Measurements from ENCODE around the gene HOXA6. TPM values are rescaled to one million over a fixed set of nuclear protein-coding genes. Genes with fewer than 3 reads are reported as not detected.

HOXA6 gene
- total and polyA plus RNA-seq, 9 of the 15 experiments (the other 6 are each of a cell fraction or from before 2014, with no cell fraction given): not detected

- TF ChIP-seq ZNF695 (CRISPR knock-in tag; IDR thresholded peaks at IDR 0.05): no peak
Observed at GRCh38 chr7:27176524-27176845, 28.9 kb upstream of the HOXA6 start (continued).

- Histone ChIP-seq H3K9me3 (replicated peaks; ENCODE audit: control insufficient read depth, insufficient read depth, low read depth, low read length) (no peaks in the 10 kb centered on the region; the same call in 1 of the 2 replicates), H3K36me3 (ENCODE audit: control insufficient read depth, insufficient read depth, low read length) (no peaks in the 10 kb centered on the region), H3K27ac (ENCODE audit: extremely low read depth, low read depth, low read length) (no peak overlapping the region), H3K4me3 (no peak overlapping the region), H3K9me1 (ENCODE audit: control insufficient read depth, insufficient read depth, low read length) (no peaks in the 10 kb centered on the region), H3K79me2 (ENCODE audit: control insufficient read depth, insufficient read depth, low read length) (no peaks in the 10 kb centered on the region), H4K20me1 (replicated peaks; ENCODE audit: control insufficient read depth, insufficient read depth, low read length) (no peaks in the 10 kb centered on the region), H3K4me1 (replicated peaks in 1 of 2; ENCODE audit: control insufficient read depth in 2 of 2, insufficient read depth in 2 of 2, low read length in 2 of 2) (peaks cover 0 to 10% of the 10 kb centered on the region in 2 experiments; a peak in 1 of 5 replicates), H2AFZ (ENCODE audit: low read depth, low read length) (no peak overlapping the region), H3K27me3 (ENCODE audit: control insufficient read depth in 2 of 2, insufficient read depth in 2 of 2, low read length in 2 of 2) (peaks cover 27 to 73% of the 10 kb centered on the region in 2 experiments), H3K9ac (ENCODE audit: insufficient read depth in 1 of 2, low read depth in 2 of 2, low read length in 2 of 2) (no peak overlapping the region), H3K4me2 (ENCODE audit: insufficient read depth, low read length) (no peak overlapping the region)
- intact Hi-C loops (cut with micrococcal nuclease) (no loop called here), in situ Hi-C loops (cut with MboI) (no loop called here)
- BruUV-seq (replicated peaks): no TSS peak
- ChIA-PET CTCF (ENCODE audit: low intra/inter-chr PET ratio) (no interaction called here), POLR2A (interaction anchor here (0.5 to 0.6 kb wide), 2 partner anchors 13 to 404 kb away, joined by 3 read pairs; no protein-coding TSS in a partner anchor)
- DNase-seq (ENCODE audit: extremely low read depth in 1 of 4, low spot score in 3 of 4) (no peak), ATAC-seq (no peak), FAIRE-seq (no peak)
- WGBS (ENCODE audit: insufficient coverage, low coverage, missing lambda C conversion rate): 3% methylated on average over 36 of the region's 40 CpGs
- TF ChIP-seq BCOR (IDR thresholded peaks at IDR 0.05): no peak
- TF ChIP-seq ZNF280A (IDR thresholded peaks at IDR 0.05; ENCODE audit: low read depth, partially characterized antibody): no peak
- no peak for TF ChIP-seq ZNF785 (CRISPR knock-in tag; IDR thresholded peaks at IDR 0.05)
- no peak for TF ChIP-seq XRCC4 (IDR thresholded peaks at IDR 0.05; ENCODE audit: extremely low read depth, insufficient read depth, insufficient read length)
- TF ChIP-seq PRMT5 (CRISPR knock-in tag; IDR thresholded peaks at IDR 0.05): no peak
- TF ChIP-seq FOXM1 (IDR thresholded peaks at IDR 0.05; ENCODE audit: low read depth): no peak
- no peak for TF ChIP-seq FOXM1 (CRISPR knock-in tag; IDR thresholded peaks at IDR 0.05; ENCODE audit: low read depth)
- TF ChIP-seq MLX (CRISPR knock-in tag; conservative IDR thresholded peaks at IDR 0.05): no peak
- TF ChIP-seq NRF1 (conservative IDR thresholded peaks at IDR 0.05 in 1 of 2, IDR thresholded peaks at IDR 0.05 in 1 of 2): no peak
- TF ChIP-seq IRF2 (CRISPR knock-in tag; IDR thresholded peaks at IDR 0.05): no peak
- no peak for TF ChIP-seq MAX (CRISPR knock-in tag; IDR thresholded peaks at IDR 0.05)
- no peak for TF ChIP-seq SRSF7 (optimal IDR thresholded peaks at IDR 0.05; ENCODE audit: low read depth, low read length)
- TF ChIP-seq MNT (conservative IDR thresholded peaks at IDR 0.05): no peak
Observed at GRCh38 chr7:27175626-27176523, 28.3 kb upstream of the HOXA6 start.
